Measurements from ENCODE around the gene ACAP2.

- TF ChIP-seq CTCF (IDR thresholded peaks at IDR 0.05): no peak
- TF ChIP-seq EP300 (IDR thresholded peaks at IDR 0.05): no peak
- peak; percentile 89 to 96 for TF ChIP-seq POLR2A (IDR thresholded peaks at IDR 0.05)
Observed at GRCh38 chr3:195442573-195443390, at the start of gene ACAP2.

Measured in suprapubic skin (tissue), 3 donors.